GM19455 (cell line): Measurements from ENCODE around the gene SLCO2A1.
"Not testable (repeated sequence)": the region's sequence is repeated elsewhere in the genome, so short reads cannot be mapped to it uniquely, and the experiment has no call there.

ENCODE experiments used
- ATAC-seq: cut with Tn5 transposase; IDR thresholded peaks from one replicate; pipeline ENCODE4 v1.9.1; 2021; ENCODE audit not compliant: unreplicated experiment

SLCO2A1 gene

GRCh38 chr3:134029734-134030378 lies at the start of gene SLCO2A1:
TSS of gene SLCO2A1 (minus strand) at chr3:134029925. CDS start at chr3:134029802, 123 bp downstream.
- ATAC-seq, result no peak

DNA sequence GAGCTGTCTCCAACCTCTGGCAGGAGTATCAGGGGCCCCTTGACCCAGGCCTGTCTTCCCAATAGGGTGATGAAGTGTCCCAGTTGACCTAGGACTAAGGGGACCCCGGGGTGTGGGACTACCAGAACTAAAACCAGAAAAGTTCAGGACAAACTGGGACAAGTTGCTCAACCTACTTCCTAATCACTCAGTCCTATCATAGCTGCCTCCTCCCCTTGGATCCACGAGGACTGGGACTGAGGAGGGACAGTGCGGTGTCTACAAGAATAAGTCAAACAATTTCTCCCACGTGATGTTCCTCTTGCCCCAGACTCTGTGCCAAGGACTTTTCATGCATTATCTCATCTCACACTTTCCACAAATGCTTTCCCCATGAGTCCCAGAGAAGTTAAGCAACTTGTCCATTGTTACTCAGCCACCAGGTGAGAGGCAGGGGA lies 49.4 kb upstream of the SLCO2A1 start:
- ATAC-seq, result no peak

GRCh38 chr3:134078169-134078831 lies 48.6 kb upstream of the SLCO2A1 start:
- ATAC-seq, result no peak

DNA sequence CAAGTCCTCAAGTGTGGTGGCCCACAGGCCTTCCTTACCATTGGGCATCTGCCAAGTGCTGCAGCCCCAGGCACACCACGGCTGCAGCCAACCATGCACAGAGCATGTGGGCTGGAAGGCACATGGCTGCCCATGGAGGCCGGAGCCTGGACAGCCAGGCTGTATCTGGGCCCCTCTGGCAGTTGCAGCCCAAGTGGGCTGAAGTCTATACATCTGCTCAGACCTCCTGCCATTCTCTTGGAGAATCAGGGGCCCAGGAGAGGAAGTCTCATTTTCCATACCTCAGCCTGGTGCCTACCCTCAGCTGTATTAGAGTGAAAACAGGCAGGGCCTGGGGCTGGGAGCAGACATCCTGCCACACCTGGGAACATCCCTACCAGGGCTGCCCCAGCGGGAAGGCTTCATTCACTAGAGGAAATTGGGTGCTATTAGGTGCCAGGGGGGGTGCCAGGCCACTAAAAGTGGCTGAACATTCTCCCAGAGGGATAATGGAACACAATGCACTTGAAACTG lies 48.0 kb upstream of the SLCO2A1 start:
- no peak for ATAC-seq

- ATAC-seq, result no peak
Observed at GRCh38 chr3:134076851-134077250, 47.1 kb upstream of the SLCO2A1 start.

GRCh38 chr3:134075846-134076245 lies 46.1 kb upstream of the SLCO2A1 start:
- no peak for ATAC-seq

DNA sequence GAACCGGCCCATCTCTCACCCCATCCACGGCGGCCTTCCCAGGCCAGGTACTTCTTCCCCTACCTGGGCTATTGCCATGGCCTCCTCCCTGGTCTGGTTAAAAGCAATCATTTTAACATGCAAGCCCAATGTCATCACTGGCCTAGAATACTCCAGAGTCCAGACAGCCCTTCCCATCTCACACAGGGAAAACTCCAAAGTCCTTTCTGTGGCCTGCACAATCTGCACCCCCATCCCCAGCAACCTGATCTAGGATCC lies 45.8 kb upstream of the SLCO2A1 start:
- ATAC-seq, result no peak

DNA sequence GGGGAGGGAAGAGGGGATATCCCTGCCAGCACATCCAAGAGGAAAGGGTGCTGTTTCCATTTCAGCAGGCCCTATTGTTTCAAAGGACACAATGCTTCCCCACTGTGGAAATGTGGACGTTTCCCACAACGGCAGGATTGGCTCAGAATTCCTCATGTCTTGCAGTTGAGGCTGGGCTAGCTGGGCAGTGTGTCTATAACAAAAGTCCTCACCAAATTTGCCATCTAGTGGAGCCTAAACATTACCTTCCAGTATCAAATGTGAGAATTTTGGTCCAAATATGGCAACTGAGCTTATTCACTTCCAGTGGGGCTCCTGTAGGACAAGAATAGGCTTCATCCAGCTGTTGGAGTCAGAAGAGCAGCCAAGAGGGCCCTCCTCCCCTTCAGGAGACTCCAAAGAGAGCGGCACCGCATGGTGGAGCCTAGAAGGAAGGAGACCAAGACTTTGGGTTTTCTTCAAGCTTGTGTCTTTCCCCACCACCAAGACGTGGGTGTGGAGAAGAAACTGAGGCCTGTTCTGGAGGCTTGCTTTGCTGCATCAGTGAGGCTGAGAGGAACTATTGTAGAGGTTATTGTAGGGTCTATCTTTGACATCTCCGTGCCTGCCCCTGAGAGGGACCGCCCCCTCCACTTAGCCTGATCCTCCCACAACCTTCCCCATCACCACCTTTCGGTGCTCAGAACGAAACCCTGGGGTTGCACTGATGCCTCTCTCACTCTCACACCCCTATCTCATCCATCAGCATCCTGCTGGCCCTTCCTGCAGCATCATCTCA lies 45.3 kb upstream of the SLCO2A1 start:
- ATAC-seq, result no peak

DNA sequence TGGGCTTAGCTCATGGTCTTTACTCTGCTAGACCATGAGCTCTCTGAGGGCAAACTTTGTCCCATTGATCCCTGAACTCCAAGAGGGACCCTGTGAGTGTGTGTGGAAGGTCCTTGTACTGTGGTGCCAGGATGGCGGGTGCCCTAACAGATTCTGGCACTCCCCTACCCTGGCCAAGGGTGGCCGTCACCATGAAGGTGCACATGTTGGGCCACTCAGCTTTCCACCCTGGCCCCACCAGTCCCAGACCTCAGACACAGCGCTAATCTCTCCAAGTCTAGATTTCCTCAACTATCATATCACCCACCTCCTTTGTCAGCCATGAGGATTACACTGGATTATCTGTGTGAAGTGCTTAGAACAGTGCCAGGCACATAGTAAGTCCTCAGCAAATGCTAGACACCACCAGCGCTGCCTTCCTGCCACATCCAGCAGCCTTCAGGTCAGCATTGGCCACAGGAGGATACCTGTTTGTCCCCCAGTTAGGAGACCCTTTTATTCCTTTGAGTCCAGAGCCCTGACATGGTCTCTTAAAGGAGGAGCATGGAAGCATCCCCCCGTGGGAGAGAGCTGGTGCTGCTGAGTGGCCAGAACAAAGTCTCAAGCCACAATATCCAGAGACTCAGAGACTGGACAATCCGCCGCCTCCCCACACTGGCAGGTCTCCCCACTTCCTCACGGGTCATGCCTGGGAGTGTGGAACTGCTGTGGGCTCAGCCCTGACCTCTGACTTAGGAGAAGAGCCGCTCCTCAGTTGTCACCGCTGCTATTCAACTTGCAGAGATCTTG lies 44.5 kb upstream of the SLCO2A1 start:
- no peak for ATAC-seq

DNA sequence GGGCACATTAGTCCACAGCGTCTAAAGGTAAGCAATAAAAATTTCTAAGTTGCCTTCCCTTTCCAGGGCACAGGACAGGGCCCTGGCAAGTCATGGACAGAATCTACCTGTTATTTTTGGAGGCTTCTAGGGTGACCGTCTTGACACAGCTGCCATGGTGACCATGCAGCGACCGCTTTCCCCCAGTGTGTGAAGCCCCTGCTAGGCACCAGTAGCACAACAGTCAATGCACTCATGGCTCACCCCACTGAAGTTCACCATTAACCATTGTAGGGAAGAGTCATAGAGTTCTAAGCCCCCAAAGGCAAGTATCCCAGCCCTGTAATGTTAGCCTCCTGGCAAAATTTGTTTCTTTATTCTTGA lies 43.8 kb upstream of the SLCO2A1 start:
- no peak for ATAC-seq

- no peak for ATAC-seq
Observed at GRCh38 chr3:134072881-134073582, 43.3 kb upstream of the SLCO2A1 start.

GRCh38 chr3:134070281-134070680 lies 40.6 kb upstream of the SLCO2A1 start:
- ATAC-seq, result not testable (repeated sequence)

DNA sequence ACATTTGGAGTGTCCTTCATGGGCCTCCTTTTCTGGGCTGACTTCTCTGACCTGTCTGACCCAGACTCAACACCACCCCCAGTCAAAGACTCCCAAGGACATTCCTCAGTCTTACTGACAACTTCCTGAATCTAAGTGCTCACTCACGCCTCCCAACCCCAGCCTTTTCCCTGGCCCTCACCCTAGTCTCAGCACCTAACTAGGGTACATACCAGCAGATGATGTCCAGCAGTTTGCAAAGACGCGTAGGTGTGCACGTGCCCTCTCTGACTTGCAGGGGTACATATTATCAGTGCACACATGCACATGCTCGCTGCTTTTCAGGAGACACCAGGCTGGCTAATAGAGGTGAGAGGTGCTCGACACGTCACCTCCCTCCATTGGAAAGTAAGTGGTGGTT lies 38.7 kb upstream of the SLCO2A1 start:
- ATAC-seq, result no peak

DNA sequence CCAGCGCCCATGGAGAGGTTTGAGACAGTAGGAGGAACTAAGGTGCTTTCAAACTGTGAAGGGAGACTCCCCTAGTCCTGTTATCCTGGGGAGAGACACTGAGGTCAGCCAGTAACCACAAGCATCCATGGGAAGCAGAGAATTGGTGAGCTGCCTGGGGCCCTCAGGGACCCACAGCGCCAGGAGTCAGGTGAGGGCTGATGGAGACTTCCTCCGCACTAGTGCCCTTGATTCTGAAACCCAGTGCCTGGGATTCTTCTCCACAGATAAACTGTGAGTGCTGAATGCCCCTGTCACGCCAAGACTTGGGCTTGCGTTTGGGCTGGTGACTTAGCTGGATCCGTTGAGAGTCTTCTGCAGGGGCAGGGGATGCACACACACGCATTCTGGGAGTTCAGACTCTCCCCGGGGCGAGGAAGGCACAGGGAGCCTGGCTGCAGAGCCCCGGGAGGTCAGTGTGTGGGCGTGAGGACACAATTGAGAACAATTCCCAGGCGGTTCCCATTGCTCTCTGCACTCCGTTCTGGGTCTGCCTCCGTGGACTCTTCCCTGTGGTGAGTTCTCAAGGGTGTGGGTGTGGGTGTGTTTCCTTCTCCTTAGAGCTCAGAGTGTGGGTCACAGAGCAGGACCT lies 37.9 kb upstream of the SLCO2A1 start:
- ATAC-seq, result no peak

- ATAC-seq, result no peak
Observed at GRCh38 chr3:134066651-134067530, 37.2 kb upstream of the SLCO2A1 start.

DNA sequence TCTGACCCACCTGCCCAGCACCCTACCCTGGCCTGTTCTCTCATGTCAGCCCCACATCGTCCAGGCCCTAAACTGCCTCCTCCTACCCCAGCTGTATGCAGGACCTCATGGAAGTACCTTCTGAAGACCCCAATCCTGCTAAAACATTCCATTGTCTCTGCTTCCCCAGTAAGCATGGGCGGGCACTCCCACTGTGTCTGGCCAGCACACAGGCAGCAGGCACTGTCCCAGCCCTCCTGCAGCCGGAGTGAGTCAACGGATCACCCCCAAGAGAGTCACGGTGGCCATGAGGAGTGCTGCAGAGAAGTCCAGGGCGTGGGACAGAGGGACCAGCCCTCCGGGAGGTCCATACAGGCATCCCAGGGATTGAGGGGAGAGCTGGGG lies 36.4 kb upstream of the SLCO2A1 start:
- ATAC-seq, result no peak

DNA sequence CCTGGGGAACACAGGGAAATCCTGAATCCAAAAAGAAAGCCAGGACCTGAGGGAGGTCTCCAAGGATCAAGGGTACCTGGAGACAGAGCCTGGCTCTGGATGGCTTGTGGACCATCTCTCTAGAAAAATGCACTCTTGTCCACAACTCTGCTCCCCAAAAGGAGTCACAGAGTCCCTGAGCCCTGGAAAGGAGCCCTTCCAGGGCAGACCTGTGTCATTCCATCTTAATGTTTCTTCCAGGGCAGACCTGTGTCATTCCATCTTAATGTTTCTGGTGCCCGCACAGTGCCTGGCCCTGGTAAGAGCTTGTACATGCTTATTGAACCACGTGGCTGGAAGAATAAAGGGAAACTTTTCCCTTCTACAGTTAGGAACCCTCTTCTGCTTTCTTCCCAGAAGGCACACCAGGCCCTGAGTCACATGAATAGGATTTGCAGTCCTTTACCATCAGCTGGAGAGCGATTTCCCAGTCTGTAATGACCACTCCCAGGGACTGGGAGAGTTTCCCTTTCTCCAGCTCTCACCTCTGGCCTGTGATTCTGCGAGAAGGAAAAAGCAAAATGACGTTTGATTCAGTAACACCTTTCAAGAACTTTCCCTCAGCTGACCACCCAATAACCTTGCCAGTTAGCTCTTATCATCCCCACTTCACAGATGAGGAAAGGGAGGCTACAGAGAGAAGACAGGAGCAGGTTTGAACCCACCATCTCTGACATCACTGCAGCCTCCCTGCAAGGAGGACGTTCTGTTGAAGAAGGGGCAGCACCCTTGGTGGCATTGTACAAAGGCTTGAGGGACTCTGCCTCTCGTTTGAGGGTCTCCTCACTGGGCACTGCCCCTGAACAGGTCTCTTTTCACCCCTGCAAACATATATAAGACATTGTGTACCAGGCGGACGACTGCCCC lies 35.8 kb upstream of the SLCO2A1 start:
- ATAC-seq, result no peak

DNA sequence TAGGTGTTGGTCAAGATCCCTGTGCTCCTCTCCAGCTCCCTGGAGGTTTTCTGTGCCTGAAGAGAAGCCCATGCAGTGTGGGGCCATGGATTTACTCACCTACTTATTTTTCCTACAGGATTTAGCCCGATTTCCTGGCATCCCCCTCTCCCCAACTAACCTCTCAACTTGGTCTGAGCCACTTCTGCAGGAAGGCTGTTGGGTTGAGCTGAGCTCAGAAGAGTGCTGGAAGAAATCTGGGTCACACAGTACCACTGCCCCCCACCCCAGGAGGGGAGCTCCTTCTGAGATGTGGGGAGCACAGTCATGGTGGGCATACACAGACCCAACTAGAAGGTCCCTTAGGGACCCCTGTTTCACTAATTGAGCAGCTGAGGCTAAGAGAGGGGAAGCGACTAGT lies 34.4 kb upstream of the SLCO2A1 start:
- no peak for ATAC-seq
